Measurements from ENCODE around the gene ANKS1A.

DNA sequence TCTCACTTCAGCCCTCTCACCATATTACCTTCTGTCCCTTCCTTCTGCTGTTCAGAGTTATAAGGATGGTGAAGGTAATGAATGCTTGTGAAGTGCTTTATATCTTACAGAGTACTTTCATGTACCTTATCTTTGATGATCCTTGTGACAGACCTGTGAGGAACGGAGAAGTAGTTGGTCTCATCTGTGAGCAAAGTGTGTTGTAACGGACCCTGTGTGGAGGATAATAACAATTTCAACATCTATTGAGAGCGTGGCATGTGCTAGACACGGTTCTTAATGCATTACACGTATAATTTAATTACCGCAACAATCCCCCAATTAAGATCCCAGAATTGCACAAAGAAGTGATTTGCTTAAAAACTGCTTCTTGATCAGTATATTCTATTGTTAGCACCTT, 124.6 kb downstream of the ANKS1A start:
- TF ChIP-seq, protein P1, sequence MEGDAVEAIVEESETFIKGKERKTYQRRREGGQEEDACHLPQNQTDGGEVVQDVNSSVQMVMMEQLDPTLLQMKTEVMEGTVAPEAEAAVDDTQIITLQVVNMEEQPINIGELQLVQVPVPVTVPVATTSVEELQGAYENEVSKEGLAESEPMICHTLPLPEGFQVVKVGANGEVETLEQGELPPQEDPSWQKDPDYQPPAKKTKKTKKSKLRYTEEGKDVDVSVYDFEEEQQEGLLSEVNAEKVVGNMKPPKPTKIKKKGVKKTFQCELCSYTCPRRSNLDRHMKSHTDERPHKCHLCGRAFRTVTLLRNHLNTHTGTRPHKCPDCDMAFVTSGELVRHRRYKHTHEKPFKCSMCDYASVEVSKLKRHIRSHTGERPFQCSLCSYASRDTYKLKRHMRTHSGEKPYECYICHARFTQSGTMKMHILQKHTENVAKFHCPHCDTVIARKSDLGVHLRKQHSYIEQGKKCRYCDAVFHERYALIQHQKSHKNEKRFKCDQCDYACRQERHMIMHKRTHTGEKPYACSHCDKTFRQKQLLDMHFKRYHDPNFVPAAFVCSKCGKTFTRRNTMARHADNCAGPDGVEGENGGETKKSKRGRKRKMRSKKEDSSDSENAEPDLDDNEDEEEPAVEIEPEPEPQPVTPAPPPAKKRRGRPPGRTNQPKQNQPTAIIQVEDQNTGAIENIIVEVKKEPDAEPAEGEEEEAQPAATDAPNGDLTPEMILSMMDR (IDR thresholded peaks at IDR 0.05) = no peak
- TF ChIP-seq POLR2A (IDR thresholded peaks at IDR 0.05) = no peak
